Measurements from ENCODE around the gene FURIN.
"Not testable (repeated sequence)": the region's sequence is repeated elsewhere in the genome, so short reads cannot be mapped to it uniquely, and the experiment has no call there.

The FURIN gene

GRCh38 chr15:90820481-90820880 lies 47.9 kb upstream of the FURIN start:
- peaks cover 10% of the 10 kb centered on the region; the same call in 1 of the 2 replicates for H3F3A ChIP-seq (ENCODE audit: control insufficient read depth, insufficient read depth)
- H3K27ac ChIP-seq (ENCODE audit: low read depth, low read length) = no peak overlapping the region
- peaks cover 2% of the 10 kb centered on the region for H3K36me3 ChIP-seq (ENCODE audit: control insufficient read depth, low read length)
- H3K27me3 ChIP-seq (ENCODE audit: control insufficient read depth, low read length) = peaks cover 4% of the 10 kb centered on the region; the same call in 1 of the 2 replicates
- no peaks in the 10 kb centered on the region for H3K79me2 ChIP-seq (ENCODE audit: control insufficient read depth, low read length)
- no peaks in the 10 kb centered on the region for H4K20me1 ChIP-seq (ENCODE audit: control insufficient read depth, insufficient read depth, low read depth, low read length)
- H3K4me2 ChIP-seq (ENCODE audit: low read length) = no peak overlapping the region
- H3K4me1 ChIP-seq (ENCODE audit: control insufficient read depth, low read length) = peaks cover 32% of the 10 kb centered on the region
- TF ChIP-seq CTCF (IDR thresholded peaks at IDR 0.05; ENCODE audit: low read depth, low read length, poor library complexity, severe bottlenecking) = no peak
- no peak for TF ChIP-seq EZH2phosphoT487 (IDR thresholded peaks at IDR 0.05; ENCODE audit: borderline replicate concordance, low read length)
- H3K9me3 ChIP-seq (ENCODE audit: control insufficient read depth, insufficient read depth, low read length) = no peaks in the 10 kb centered on the region
- H3K9me2 ChIP-seq (replicated peaks; ENCODE audit: control insufficient read depth, low read length) = no peaks in the 10 kb centered on the region
- no peak overlapping the region for H3K4me3 ChIP-seq (ENCODE audit: low read length)

GRCh38 chr15:90822204-90822955 lies 46.0 kb upstream of the FURIN start:
- Histone ChIP-seq H3K9me2 (replicated peaks; ENCODE audit: control insufficient read depth, low read length) (no peaks in the 10 kb centered on the region), H3K4me1 (ENCODE audit: control insufficient read depth, low read length) (peaks cover 23% of the 10 kb centered on the region), H3K27ac (ENCODE audit: low read depth, low read length) (no peak overlapping the region), H3K4me2 (ENCODE audit: low read length) (no peak overlapping the region), H3K79me2 (ENCODE audit: control insufficient read depth, low read length) (no peaks in the 10 kb centered on the region), H3F3A (ENCODE audit: control insufficient read depth, insufficient read depth) (peaks cover 5% of the 10 kb centered on the region; the same call in 1 of the 2 replicates), H3K27me3 (ENCODE audit: control insufficient read depth, low read length) (peaks cover 4% of the 10 kb centered on the region; the same call in 1 of the 2 replicates), H3K9me3 (ENCODE audit: control insufficient read depth, insufficient read depth, low read length) (no peaks in the 10 kb centered on the region), H3K36me3 (ENCODE audit: control insufficient read depth, low read length) (no peaks in the 10 kb centered on the region), H4K20me1 (ENCODE audit: control insufficient read depth, insufficient read depth, low read depth, low read length) (no peaks in the 10 kb centered on the region), H3K4me3 (ENCODE audit: low read length) (no peak overlapping the region)
- TF ChIP-seq CTCF (IDR thresholded peaks at IDR 0.05; ENCODE audit: low read depth, low read length, poor library complexity, severe bottlenecking) (no peak), EZH2phosphoT487 (IDR thresholded peaks at IDR 0.05; ENCODE audit: borderline replicate concordance, low read length) (no peak)

GRCh38 chr15:90823455-90823974 lies 44.9 kb upstream of the FURIN start:
- Histone ChIP-seq H3K79me2 (ENCODE audit: control insufficient read depth, low read length) (no peaks in the 10 kb centered on the region), H3K4me3 (ENCODE audit: low read length) (no peak overlapping the region), H3K4me1 (ENCODE audit: control insufficient read depth, low read length) (peaks cover 12% of the 10 kb centered on the region), H3K36me3 (ENCODE audit: control insufficient read depth, low read length) (no peaks in the 10 kb centered on the region), H3K27me3 (ENCODE audit: control insufficient read depth, low read length) (peaks cover 4% of the 10 kb centered on the region; the same call in 1 of the 2 replicates), H3K9me3 (ENCODE audit: control insufficient read depth, insufficient read depth, low read length) (no peaks in the 10 kb centered on the region), H3K4me2 (ENCODE audit: low read length) (no peak overlapping the region), H4K20me1 (ENCODE audit: control insufficient read depth, insufficient read depth, low read depth, low read length) (no peaks in the 10 kb centered on the region), H3F3A (ENCODE audit: control insufficient read depth, insufficient read depth) (no peaks in the 10 kb centered on the region), H3K27ac (ENCODE audit: low read depth, low read length) (no peak overlapping the region), H3K9me2 (replicated peaks; ENCODE audit: control insufficient read depth, low read length) (no peaks in the 10 kb centered on the region)
- no peak for TF ChIP-seq CTCF (IDR thresholded peaks at IDR 0.05; ENCODE audit: low read depth, low read length, poor library complexity, severe bottlenecking)
- TF ChIP-seq EZH2phosphoT487 (IDR thresholded peaks at IDR 0.05; ENCODE audit: borderline replicate concordance, low read length) = no peak

- not testable (repeated sequence) for H3K4me3 ChIP-seq (ENCODE audit: low read length); H3F3A ChIP-seq (ENCODE audit: control insufficient read depth, insufficient read depth); H3K36me3 ChIP-seq (ENCODE audit: control insufficient read depth, low read length); H3K27ac ChIP-seq (ENCODE audit: low read depth, low read length); H3K79me2 ChIP-seq (ENCODE audit: control insufficient read depth, low read length); H3K27me3 ChIP-seq (ENCODE audit: control insufficient read depth, low read length); H3K9me3 ChIP-seq (ENCODE audit: control insufficient read depth, insufficient read depth, low read length); H3K9me2 ChIP-seq (replicated peaks; ENCODE audit: control insufficient read depth, low read length); H4K20me1 ChIP-seq (ENCODE audit: control insufficient read depth, insufficient read depth, low read depth, low read length); H3K4me2 ChIP-seq (ENCODE audit: low read length)
- peaks cover 13% of the 10 kb centered on the region for H3K4me1 ChIP-seq (ENCODE audit: control insufficient read depth, low read length)
Measured at GRCh38 chr15:90825115-90825899, 43.1 kb upstream of the FURIN start.

GRCh38 chr15:90826206-90826885 lies 42.0 kb upstream of the FURIN start:
- H3K9me3 ChIP-seq (ENCODE audit: control insufficient read depth, insufficient read depth, low read length); H3K36me3 ChIP-seq (ENCODE audit: control insufficient read depth, low read length); H3K27me3 ChIP-seq (ENCODE audit: control insufficient read depth, low read length); H3K9me2 ChIP-seq (replicated peaks; ENCODE audit: control insufficient read depth, low read length); H3K4me3 ChIP-seq (ENCODE audit: low read length); H4K20me1 ChIP-seq (ENCODE audit: control insufficient read depth, insufficient read depth, low read depth, low read length); H3F3A ChIP-seq (ENCODE audit: control insufficient read depth, insufficient read depth); H3K79me2 ChIP-seq (ENCODE audit: control insufficient read depth, low read length); H3K27ac ChIP-seq (ENCODE audit: low read depth, low read length); H3K4me2 ChIP-seq (ENCODE audit: low read length): not testable (repeated sequence)
- H3K4me1 ChIP-seq (ENCODE audit: control insufficient read depth, low read length) = peaks cover 19% of the 10 kb centered on the region

Data from DOHH2 (cell line).